GM12878 (cell line): ENCODE measurements around the gene KCND3. TPM values are rescaled to one million over a fixed set of nuclear protein-coding genes. Genes with fewer than 3 reads are reported as not detected.

Experiments
- ATAC-seq: fragments of 200-7000 bp; cut with Tn5 transposase; 3 replicates; pipeline ENCODE4 v1.9.1; 2020; ENCODE audit warnings: mild to moderate bottlenecking, moderate library complexity
- BruUV-seq: library from RNA; stranded (reverse); fragments of 400-500 nt; replicated peaks from 2 replicates; lab custom pipeline; 2021; lab: Mats Ljungman, UMichigan
- CTCF ChIA-PET: fragments of 300-600 bp; sonication (Branson Sonifier 250); formaldehyde crosslinking; extraction: SDS; loops from one replicate; lab custom pipeline; 2021; ENCODE audit warnings: inconsistent platforms; lab: Yijun Ruan, JAX
- POLR2A ChIA-PET: fragments of 350-600 bp; formaldehyde crosslinking; extraction: SDS; loops from one replicate; lab custom pipeline; 2021; ENCODE audit warnings: inconsistent platforms; lab: Charles Lee
- RAD21 ChIA-PET: fragments of 300-600 bp; sonication (Branson Sonifier 250); formaldehyde crosslinking; loops from one replicate; lab custom pipeline; 2023; ENCODE audit warnings: antibody characterized with exemption; ENCODE audit not compliant: unreplicated experiment; lab: Charles Lee
- SMC1A ChIA-PET: fragments of 300-600 bp; sonication (Branson Sonifier 250); formaldehyde crosslinking; loops from one replicate; lab custom pipeline; 2023; ENCODE audit not compliant: unreplicated experiment, uncharacterized antibody; lab: Charles Lee
- DNase-seq: peaks from one replicate; pipeline ENCODE4 v3.0.0-alpha.2; 2011; ENCODE audit warnings: low read depth, low spot score
- FAIRE-seq: peaks from 3 replicates; lab custom pipeline; 2011; peaks lifted over from hg19 to GRCh38; lab: Jason Lieb, UNC
- H2AFZ ChIP-seq: 2 replicates; pipeline ENCODE4 v1.6.0; 2011; ENCODE audit warnings: low read depth, low read length, control low read depth; ENCODE audit not compliant: control insufficient read depth
- H3K27ac ChIP-seq: 2 replicates; pipeline ENCODE4 v1.5.1; 2011; ENCODE audit warnings: control low read depth; ENCODE audit not compliant: control insufficient read depth, insufficient read depth
- H3K27me3 ChIP-seq, 2 experiments: replicated peaks in 1 of 2; 2 replicates each; pipeline versions ENCODE4 v1.6.0 to v1.6.1; 2011; ENCODE audit warnings: low read length in 1 of 2; ENCODE audit not compliant: control insufficient read depth in 2 of 2, insufficient read depth in 2 of 2
- H3K36me3 ChIP-seq, 2 experiments: 2 replicates each; pipeline ENCODE4 v1.5.1; 2011; ENCODE audit warnings: low read length in 1 of 2; ENCODE audit not compliant: control insufficient read depth in 2 of 2, insufficient read depth in 2 of 2
- H3K4me1 ChIP-seq: 2 replicates; pipeline ENCODE4 v1.6.1; 2011; ENCODE audit warnings: mild to moderate bottlenecking, low read length, moderate library complexity, mixed read lengths; ENCODE audit not compliant: control insufficient read depth, insufficient read depth
- H3K4me2 ChIP-seq: 2 replicates; pipeline ENCODE4 v1.6.0; 2011; ENCODE audit warnings: control low read depth; ENCODE audit not compliant: control insufficient read depth, insufficient read depth
- H3K4me3 ChIP-seq: fragments of 200-600 bp; sonication (generic); 2 replicates; pipeline ENCODE4 v1.5.1; 2016
- H3K79me2 ChIP-seq: 2 replicates; pipeline ENCODE4 v1.6.0; 2011; ENCODE audit warnings: low read length; ENCODE audit not compliant: control insufficient read depth, insufficient read depth
- H3K9ac ChIP-seq: 2 replicates; pipeline ENCODE4 v1.8.0; 2011; ENCODE audit warnings: low read length, control low read depth, mixed read lengths; ENCODE audit not compliant: control insufficient read depth, insufficient read depth
- H3K9me3 ChIP-seq: replicated peaks from 3 replicates; pipeline ENCODE4 v1.5.1; 2011; ENCODE audit warnings: mild to moderate bottlenecking, low read length; ENCODE audit not compliant: control insufficient read depth, insufficient read depth
- H4K20me1 ChIP-seq: 2 replicates; pipeline ENCODE4 v1.6.0; 2011; ENCODE audit not compliant: control insufficient read depth, insufficient read depth
- BCLAF1 ChIP-seq: fragments of 450-650 bp; IDR thresholded peaks from 2 replicates; pipeline ENCODE4 v1.6.1; 2017; ENCODE audit warnings: antibody characterized with exemption, mild to moderate bottlenecking, moderate library complexity
- FOS ChIP-seq: IDR thresholded peaks from 3 replicates; pipeline ENCODE4 v1.6.1; 2011; ENCODE audit warnings: borderline replicate concordance; ENCODE audit not compliant: insufficient read length; ENCODE audit errors: extremely low read depth
- HCFC1 ChIP-seq: fragments of 150-350 bp; IDR thresholded peaks from 2 replicates; pipeline ENCODE4 v1.6.1; 2014; ENCODE audit warnings: low read length
- MYB ChIP-seq: fragments of 150-350 bp; IDR thresholded peaks from 2 replicates; pipeline ENCODE4 v1.6.1; 2014; ENCODE audit warnings: mild to moderate bottlenecking, low read depth, low read length, borderline replicate concordance
- NFXL1 ChIP-seq: fragments of 450-650 bp; IDR thresholded peaks from 2 replicates; pipeline ENCODE4 v1.6.1; 2017; ENCODE audit warnings: antibody characterized with exemption, mild to moderate bottlenecking, borderline replicate concordance
- RAD51 ChIP-seq: fragments of 450-650 bp; IDR thresholded peaks from 2 replicates; pipeline ENCODE4 v1.6.1; 2016; ENCODE audit warnings: moderate library complexity, mild to moderate bottlenecking, inconsistent platforms
- RELA ChIP-seq: fragments of 450-650 bp; IDR thresholded peaks from 2 replicates; pipeline ENCODE4 v1.8.0; 2014; ENCODE audit warnings: borderline replicate concordance; ENCODE audit not compliant: partially characterized antibody
- REST ChIP-seq: IDR thresholded peaks from 2 replicates; pipeline ENCODE4 v1.6.1; 2012; ENCODE audit warnings: mild to moderate bottlenecking, low read depth, low read length
- SIX5 ChIP-seq: IDR thresholded peaks from 2 replicates; pipeline ENCODE4 v1.6.1; 2011; ENCODE audit warnings: mild to moderate bottlenecking, low read depth, low read length, moderate library complexity; ENCODE audit not compliant: severe bottlenecking
- TARDBP ChIP-seq: IDR thresholded peaks from 2 replicates; pipeline ENCODE4 v1.6.1; 2016; ENCODE audit warnings: borderline replicate concordance
- YBX1 ChIP-seq: fragments of 450-650 bp; IDR thresholded peaks from 2 replicates; pipeline ENCODE4 v1.6.1; 2016; ENCODE audit warnings: antibody characterized with exemption
- ZBTB40 ChIP-seq: fragments of 450-650 bp; IDR thresholded peaks from 2 replicates; pipeline ENCODE4 v1.6.1; 2016; ENCODE audit warnings: mild to moderate bottlenecking, moderate library complexity, borderline replicate concordance
- ZNF384 ChIP-seq: IDR thresholded peaks from 2 replicates; pipeline ENCODE4 v1.6.1; 2012; ENCODE audit warnings: low read depth, mild to moderate bottlenecking, low read length, improper control_type of control experiment, borderline replicate concordance
- WGBS: methylation state at CpG from one replicate; pipeline ENCODE4 v1.1.6; 2016; ENCODE audit warnings: low lambda C conversion rate; ENCODE audit not compliant: insufficient replicate concordance, insufficient coverage; ENCODE audit errors: missing lambda C conversion rate; 5-methylcytosine and 5-hydroxymethylcytosine counted together
- in situ Hi-C: fragments of 300-500 bp; cut with MboI; formaldehyde crosslinking; loops from 9 replicates; pipeline ENCODE4 v1.14.3; 2018; ENCODE audit warnings: mixed read lengths
- intact Hi-C: fragments of 100-400 bp; cut with micrococcal nuclease; formaldehyde crosslinking; loops from one replicate; pipeline ENCODE4 v1.14.2; 2022; ENCODE audit not compliant: unreplicated experiment
- polyA plus RNA-seq, 11 experiments: library from polyadenylated mRNA; depleted of rRNA in 4 of 11; unstranded in 6 of 11; stranded (reverse) in 5 of 11; fragments of >200 nt; fragmentation: Nextera tagmentation in 4 of 11; fragmentation: Illumina TruSeq in 1 of 11; extraction: Ambion mirVana in 4 of 11; extraction: Trizol in 1 of 11; gene quantifications; 1 replicate in 1 of 11; 2 replicates in 10 of 11; pipeline versions ENCODE4 v1.2.1 to v1.2.3, GENCODE V29; 2011 to 2016; ENCODE audit warnings: inconsistent platforms in 2 of 11, missing spikeins in 2 of 11, low read depth in 1 of 11
- total RNA-seq, 4 experiments: library from RNA; depleted of rRNA in 3 of 4; stranded (reverse); fragments of >200 nt in 3 of 4; fragmentation: Illumina TruSeq in 1 of 4; extraction: Trizol in 1 of 4; gene quantifications; 2 replicates each; pipeline versions ENCODE4 v1.2.1 to v1.2.3, GENCODE V29; 2013 to 2021

KCND3 gene
- total and polyA plus RNA-seq, 10 of the 15 experiments (the other 5 are each of a cell fraction or from before 2014, with no cell fraction given), result 0.02 TPM; not detected in 9

- H2AFZ ChIP-seq, result no peak overlapping the region
- H3K79me2 ChIP-seq, result no peaks in the 10 kb centered on the region
- 46% methylated on average over 4 of the region's 4 CpGs for WGBS
- POLR2A ChIA-PET, result no interaction called here
- DNase-seq (no peak), ATAC-seq (no peak), FAIRE-seq (no peak)
- CTCF ChIA-PET, result interaction anchor here (1.6 to 1.8 kb wide), 2 partner anchors 16 kb away, joined by 4 to 5 read pairs; no protein-coding TSS in a partner anchor
- no peaks in the 10 kb centered on the region for H3K9me3 ChIP-seq
- in situ Hi-C loops, result no loop called here
- H3K27ac ChIP-seq, result no peak overlapping the region
- RAD21 ChIA-PET, result no interaction called here
- no TSS peak for BruUV-seq
- no peak overlapping the region for H3K4me2 ChIP-seq
- H4K20me1 ChIP-seq, result no peaks in the 10 kb centered on the region; the same call in 1 of the 2 replicates
- no peak overlapping the region for H3K4me3 ChIP-seq
- no peak overlapping the region for H3K9ac ChIP-seq
- no peaks in the 10 kb centered on the region for H3K4me1 ChIP-seq
- H3K27me3 ChIP-seq, result no peaks in the 10 kb centered on the region
- intact Hi-C loops, result no loop called here
- SMC1A ChIA-PET, result no interaction called here
- H3K36me3 ChIP-seq, result no peaks in the 10 kb centered on the region
- TF ChIP-seq RAD51 (no peak), ZBTB40 (no peak), RELA (no peak), ZNF384 (no peak), FOS (no peak), SIX5 (no peak), BCLAF1 (no peak), HCFC1 (no peak), MYB (no peak), TARDBP (no peak), REST (no peak), NFXL1 (no peak), YBX1 (no peak)
Measured at GRCh38 chr1:111730706-111731105, 258.8 kb downstream of the KCND3 start.
